H1 (cell line): ENCODE data around the gene ARID5B. TPM values are rescaled to one million over a fixed set of nuclear protein-coding genes. Genes with fewer than 3 reads are reported as not detected.

Experiments used
- CTCF ChIA-PET: fragments of 300-600 bp; sonication (Branson Sonifier 250); formaldehyde crosslinking; loops from one replicate; lab custom pipeline; 2021; ENCODE audit not compliant: partially characterized antibody; lab: Charles Lee
- POLR2A ChIA-PET: fragments of 300-600 bp; sonication (Branson Sonifier 250); formaldehyde crosslinking; loops from one replicate; lab custom pipeline; 2021; ENCODE audit warnings: inconsistent platforms; ENCODE audit not compliant: partially characterized antibody; lab: Charles Lee
- DNase-seq, 2 experiments: peaks; one replicate each; pipeline versions ENCODE4 v3.0.0 to v3.0.0-alpha.2; 2010 to 2022; ENCODE audit warnings: low spot score in 2 of 2, low read depth in 1 of 2, mixed read lengths in 1 of 2
- FAIRE-seq: peaks from 2 replicates; lab custom pipeline; 2011; peaks lifted over from hg19 to GRCh38; lab: Jason Lieb, UNC
- H2AFZ ChIP-seq: 2 replicates; pipeline ENCODE4 v1.8.1; 2012; ENCODE audit warnings: low read length, inconsistent platforms
- H2AK5ac ChIP-seq: 2 replicates; pipeline ENCODE4 v1.6.1; 2013; ENCODE audit warnings: low read depth, low read length
- H2BK120ac ChIP-seq: replicated peaks from 2 replicates; pipeline ENCODE3; 2013; ENCODE audit warnings: low read depth, low read length, inconsistent platforms
- H2BK12ac ChIP-seq: 2 replicates; pipeline ENCODE4 v1.6.1; 2013; ENCODE audit warnings: low read depth, low read length
- H2BK15ac ChIP-seq: 2 replicates; pipeline ENCODE4 v1.6.1; 2013; ENCODE audit warnings: low read length
- H2BK20ac ChIP-seq: 2 replicates; pipeline ENCODE4 v1.6.1; 2013; ENCODE audit warnings: low read length
- H2BK5ac ChIP-seq: 2 replicates; pipeline ENCODE4 v1.6.1; 2013; ENCODE audit warnings: low read depth, low read length
- H3K14ac ChIP-seq: 2 replicates; pipeline ENCODE4 v1.6.1; 2013; ENCODE audit warnings: inconsistent platforms; ENCODE audit not compliant: insufficient read length
- H3K18ac ChIP-seq: 2 replicates; pipeline ENCODE4 v1.6.1; 2013; ENCODE audit warnings: low read length; ENCODE audit errors: extremely low read depth
- H3K23ac ChIP-seq: 2 replicates; pipeline ENCODE4 v1.6.1; 2013; ENCODE audit warnings: inconsistent platforms; ENCODE audit not compliant: insufficient read length
- H3K23me2 ChIP-seq: 2 replicates; pipeline ENCODE4 v1.6.1; 2013; ENCODE audit warnings: low read depth, low read length
- H3K27ac ChIP-seq: 2 replicates; pipeline ENCODE4 v1.6.1; 2011; ENCODE audit warnings: low read depth, low read length, inconsistent platforms
- H3K27me3 ChIP-seq, 4 experiments: replicated peaks in 1 of 4; 1 replicate in 1 of 4; 2 replicates in 3 of 4; pipeline versions ENCODE4 v1.6.1 to v1.8.1; 2011 to 2013; ENCODE audit warnings: low read length in 3 of 4, mild to moderate bottlenecking in 3 of 4, inconsistent platforms in 2 of 4, mixed read lengths in 2 of 4, moderate library complexity in 1 of 4; ENCODE audit not compliant: control insufficient read depth in 3 of 4, insufficient read depth in 3 of 4; ENCODE audit errors: extremely low read depth in 1 of 4
- H3K36me3 ChIP-seq, 4 experiments: 2 replicates each; pipeline versions ENCODE4 v1.6.1 to v1.8.1; 2011 to 2013; ENCODE audit warnings: mild to moderate bottlenecking in 4 of 4, low read length in 3 of 4, moderate library complexity in 2 of 4, control low read depth in 1 of 4, inconsistent platforms in 1 of 4; ENCODE audit not compliant: insufficient read depth in 4 of 4, control insufficient read depth in 2 of 4
- H3K4ac ChIP-seq: replicated peaks from 2 replicates; pipeline ENCODE3; 2013; ENCODE audit warnings: low read length, low read depth, mixed read lengths, inconsistent platforms; ENCODE audit not compliant: insufficient read length
- H3K4me1 ChIP-seq, 4 experiments: replicated peaks in 1 of 4; 1 replicate in 1 of 4; 2 replicates in 3 of 4; pipeline versions ENCODE4 v1.6.1 to v1.8.1; 2011 to 2013; ENCODE audit warnings: low read length in 3 of 4, inconsistent platforms in 2 of 4, mixed read lengths in 1 of 4; ENCODE audit not compliant: insufficient read depth in 4 of 4, control insufficient read depth in 3 of 4
- H3K4me2 ChIP-seq, 2 experiments: 2 replicates each; pipeline versions ENCODE4 v1.6.1 to v1.8.1; 2011 to 2013; ENCODE audit warnings: low read depth in 2 of 2, low read length in 2 of 2, control low read depth in 1 of 2, inconsistent platforms in 1 of 2, mild to moderate bottlenecking in 1 of 2; ENCODE audit not compliant: insufficient read depth in 1 of 2
- H3K4me3 ChIP-seq, 4 experiments: fragments of 200-600, 300-600 bp in 1 of 4; sonication (generic), shearing (Covaris generic), sonication (Bioruptor Twin) in 1 of 4; 2 replicates each; pipeline versions ENCODE4 v1.5.1 to v1.8.1; 2011 to 2016; ENCODE audit warnings: low read length in 4 of 4, low read depth in 3 of 4, control low read depth in 2 of 4, inconsistent platforms in 2 of 4, mild to moderate bottlenecking in 2 of 4, mixed read lengths in 1 of 4, moderate library complexity in 1 of 4; ENCODE audit not compliant: insufficient read depth in 2 of 4; ENCODE audit errors: extremely low read depth in 1 of 4
- H3K56ac ChIP-seq: replicated peaks from 2 replicates; pipeline ENCODE3; 2013; ENCODE audit warnings: low read depth, mild to moderate bottlenecking, mixed read lengths, low read length, inconsistent platforms; ENCODE audit not compliant: insufficient read length
- H3K79me1 ChIP-seq: 2 replicates; pipeline ENCODE4 v1.6.1; 2013; ENCODE audit warnings: low read depth, low read length, control low read depth
- H3K79me2 ChIP-seq, 2 experiments: 2 replicates each; pipeline versions ENCODE4 v1.6.1 to v1.8.1; 2012 to 2013; ENCODE audit warnings: low read length in 2 of 2, mild to moderate bottlenecking in 2 of 2, inconsistent platforms in 1 of 2; ENCODE audit not compliant: insufficient read depth in 2 of 2, control insufficient read depth in 1 of 2
- H3K9ac ChIP-seq, 4 experiments: replicated peaks in 1 of 4; 1 replicate in 1 of 4; 2 replicates in 3 of 4; pipeline versions ENCODE4 v1.6.1 to v1.8.1; 2011 to 2013; ENCODE audit warnings: low read depth in 3 of 4, low read length in 3 of 4, control low read depth in 2 of 4, mild to moderate bottlenecking in 2 of 4, moderate library complexity in 2 of 4, inconsistent platforms in 1 of 4; ENCODE audit errors: extremely low read depth in 1 of 4
- H3K9me3 ChIP-seq, 2 experiments: 2 replicates each; pipeline versions ENCODE4 v1.6.1 to v1.8.1; 2012 to 2013; ENCODE audit warnings: mild to moderate bottlenecking in 2 of 2, moderate library complexity in 2 of 2, control low read depth in 1 of 2, inconsistent platforms in 1 of 2, low read depth in 1 of 2, low read length in 1 of 2, mixed read lengths in 1 of 2; ENCODE audit not compliant: insufficient read depth in 2 of 2
- H4K20me1 ChIP-seq, 2 experiments: replicated peaks in 1 of 2; 2 replicates each; pipeline versions ENCODE3 to v1.8.1; 2011 to 2013; ENCODE audit warnings: inconsistent platforms in 2 of 2, low read length in 2 of 2, mild to moderate bottlenecking in 1 of 2; ENCODE audit not compliant: insufficient read depth in 2 of 2, control insufficient read depth in 1 of 2
- H4K5ac ChIP-seq: 2 replicates; pipeline ENCODE4 v1.6.1; 2013; ENCODE audit warnings: low read length, low read depth, mixed read lengths, inconsistent platforms; ENCODE audit not compliant: insufficient read length
- H4K8ac ChIP-seq: 2 replicates; pipeline ENCODE4 v1.8.0; 2013; ENCODE audit warnings: mild to moderate bottlenecking, moderate library complexity, low read length, inconsistent platforms; ENCODE audit not compliant: insufficient read depth; ENCODE audit errors: extremely low read depth
- H4K91ac ChIP-seq: replicated peaks from 2 replicates; pipeline ENCODE3; 2013; ENCODE audit warnings: low read length, mixed read lengths, inconsistent platforms; ENCODE audit not compliant: insufficient read length
- ATF2 ChIP-seq: IDR thresholded peaks from 2 replicates; pipeline ENCODE4 v1.6.1; 2012; ENCODE audit warnings: low read length, inconsistent platforms
- BACH1 ChIP-seq: IDR thresholded peaks from 2 replicates; pipeline ENCODE4 v1.6.1; 2012; ENCODE audit warnings: low read length, improper control_type of control experiment
- BCL11A ChIP-seq, 2 experiments: IDR thresholded peaks; one replicate each; pipeline ENCODE4 v1.6.1; 2011; ENCODE audit warnings: low read depth in 2 of 2, low read length in 2 of 2, mild to moderate bottlenecking in 2 of 2
- CHD1 ChIP-seq: IDR thresholded peaks from 2 replicates; pipeline ENCODE4 v1.6.1; 2012; ENCODE audit warnings: low read depth, low read length, improper control_type of control experiment
- EGR1 ChIP-seq: IDR thresholded peaks from 2 replicates; pipeline ENCODE4 v1.6.1; 2011; ENCODE audit warnings: low read depth, low read length, borderline replicate concordance
- FOSL1 ChIP-seq: IDR thresholded peaks from 2 replicates; pipeline ENCODE4 v1.6.1; 2011; ENCODE audit warnings: mild to moderate bottlenecking, low read depth, low read length, moderate library complexity; ENCODE audit not compliant: insufficient read depth
- JUN ChIP-seq: IDR thresholded peaks from 2 replicates; pipeline ENCODE4 v1.6.1; 2011; ENCODE audit warnings: low read depth, mild to moderate bottlenecking, improper control_type of control experiment, low read length
- KDM1A ChIP-seq: fragments of 200-600, 300-600 bp; sonication (generic); IDR thresholded peaks from 2 replicates; pipeline ENCODE4 v1.7.1; 2016; ENCODE audit warnings: mild to moderate bottlenecking, low read length, borderline replicate concordance
- POLR2A ChIP-seq, 2 experiments: IDR thresholded peaks; 1 replicate in 1 of 2; 2 replicates in 1 of 2; pipeline ENCODE4 v1.6.1; 2011; ENCODE audit warnings: low read depth in 2 of 2, low read length in 2 of 2, mild to moderate bottlenecking in 2 of 2; ENCODE audit errors: control extremely low read depth in 1 of 2
- POLR2AphosphoS5 ChIP-seq: IDR thresholded peaks from 2 replicates; pipeline ENCODE4 v1.6.1; 2011; ENCODE audit warnings: low read depth, low read length
- SRF ChIP-seq: IDR thresholded peaks from 2 replicates; pipeline ENCODE4 v1.6.1; 2011; ENCODE audit warnings: mild to moderate bottlenecking, low read depth, low read length, moderate library complexity
- TAF7 ChIP-seq: optimal IDR thresholded peaks from 2 replicates; pipeline ENCODE3; 2011; ENCODE audit warnings: low read depth, mild to moderate bottlenecking, inconsistent platforms, low read length, moderate library complexity, borderline replicate concordance
- WGBS, 2 experiments: shearing (Covaris generic) in 1 of 2; methylation state at CpG; one replicate each; pipeline versions ENCODE4 v1.1.6 to v1.1.7; 2013 to 2015; ENCODE audit warnings: low lambda C conversion rate in 2 of 2, mixed read lengths in 2 of 2, inconsistent platforms in 1 of 2, low coverage in 1 of 2, missing lambda C conversion rate in 1 of 2; ENCODE audit not compliant: insufficient replicate concordance in 2 of 2, insufficient coverage in 1 of 2, insufficient read length in 1 of 2; ENCODE audit errors: extremely low coverage in 1 of 2, missing lambda C conversion rate in 1 of 2; 5-methylcytosine and 5-hydroxymethylcytosine counted together
- polyA plus RNA-seq, 7 experiments: library from polyadenylated mRNA; depleted of rRNA in 3 of 7; stranded (reverse) in 5 of 7; unstranded in 2 of 7; fragments of >200 nt in 5 of 7; fragments of 200-250 nt in 2 of 7; gene quantifications; 1 replicate in 5 of 7; 2 replicates in 1 of 7; 4 replicates in 1 of 7; pipeline versions ENCODE4 v1.2.1 to v1.2.3, GENCODE V29; 2011 to 2013; ENCODE audit warnings: missing spikeins in 2 of 7, mixed read lengths in 2 of 7
- total RNA-seq: library from RNA; stranded (reverse); fragmentation: NEBNext Ultra II Directional; extraction: Animal tissue kit (Norgen Biotek cat#: 25700); gene quantifications from 2 replicates; pipeline ENCODE4 v1.2.1, GENCODE V29; 2021

The ARID5B gene
- total and polyA plus RNA-seq, 2 of the 8 experiments (the other 6 are each of a cell fraction or from before 2014, with no cell fraction given), result 0.21 to 1.1 TPM

GRCh38 chr10:62045765-62046521 is 144.4 kb downstream of the ARID5B start:
- no peaks in the 10 kb centered on the region for H3K9me3 ChIP-seq
- no peak overlapping the region for H3K9ac ChIP-seq
- no peak for FAIRE-seq
- H3K18ac ChIP-seq, result no peak overlapping the region
- no peak overlapping the region for H2BK120ac ChIP-seq
- no peaks in the 10 kb centered on the region for H3K36me3 ChIP-seq
- no peak overlapping the region for H2BK20ac ChIP-seq
- no peak overlapping the region for H2AK5ac ChIP-seq
- H2BK15ac ChIP-seq, result no peak overlapping the region
- no peak for DNase-seq
- H4K91ac ChIP-seq, result no peak overlapping the region
- no peak overlapping the region for H3K4me2 ChIP-seq
- H2AFZ ChIP-seq, result no peak overlapping the region
- ChIA-PET POLR2A (interaction anchor here (0.6 kb wide), 1 partner anchor 24 kb away, joined by 3 read pairs; no protein-coding TSS in a partner anchor), CTCF (interaction anchor here (0.7 to 1.3 kb wide), 3 partner anchors 11 to 53 kb away, joined by 3 to 4 read pairs (median 3); no protein-coding TSS in a partner anchor)
- peaks cover 0 to 2% (median 0%) of the 10 kb centered on the region in 4 experiments; a peak in 2 of 7 replicates for H3K27me3 ChIP-seq
- 85% methylated on average over 12 of the region's 12 CpGs; no CpG with 5 or more reads in 1 of the 2 experiments for WGBS, 2 experiments
- no peaks in the 10 kb centered on the region for H3K23me2 ChIP-seq
- H3K4me3 ChIP-seq, result no peak overlapping the region
- no peaks in the 10 kb centered on the region for H3K79me1 ChIP-seq
- no peak overlapping the region for H3K27ac ChIP-seq
- H3K4me1 ChIP-seq, result peaks cover 2 to 12% (median 7%) of the 10 kb centered on the region in 4 experiments; a peak in 6 of 7 replicates
- no peak overlapping the region for H3K4ac ChIP-seq
- no peak overlapping the region for H4K8ac ChIP-seq
- H4K20me1 ChIP-seq, result no peaks in the 10 kb centered on the region
- H4K5ac ChIP-seq, result no peak overlapping the region
- H3K14ac ChIP-seq, result no peak overlapping the region
- H3K23ac ChIP-seq, result no peak overlapping the region
- H2BK12ac ChIP-seq, result no peak overlapping the region
- no peak overlapping the region for H2BK5ac ChIP-seq
- no peaks in the 10 kb centered on the region for H3K79me2 ChIP-seq
- no peak overlapping the region for H3K56ac ChIP-seq
- no peak for TF ChIP-seq POLR2A (IDR thresholded peaks at IDR 0.05; ENCODE audit: control extremely low read depth in 1 of 2, low read depth in 2 of 2, low read length in 2 of 2)
- no peak for TF ChIP-seq BCL11A (IDR thresholded peaks at IDR 0.05; ENCODE audit: low read depth in 2 of 2, low read length in 2 of 2)
- TF ChIP-seq BACH1, result no peak
- TF ChIP-seq FOSL1, result no peak
- TF ChIP-seq POLR2AphosphoS5, result no peak
- no peak for TF ChIP-seq SRF
- TF ChIP-seq JUN, result no peak
- no peak for TF ChIP-seq KDM1A
- no peak for TF ChIP-seq TAF7
- no peak for TF ChIP-seq ATF2
- TF ChIP-seq CHD1, result no peak
- TF ChIP-seq EGR1, result no peak
